Duodenal mucosa (tissue), 2 donors: Measurements from ENCODE around the gene STX3.

ENCODE experiments used
- H3K27ac ChIP-seq: one replicate; pipeline ENCODE4 v1.7.0; 2013; ENCODE audit warnings: low read depth, low read length
- H3K27me3 ChIP-seq, 2 donors: one replicate each; pipeline ENCODE4 v1.7.0; 2013; ENCODE audit warnings: low read length in 2 of 2, control low read depth in 1 of 2; ENCODE audit not compliant: insufficient read depth in 2 of 2, control insufficient read depth in 1 of 2
- H3K36me3 ChIP-seq, 2 donors: one replicate each; pipeline ENCODE4 v1.7.0; 2013; ENCODE audit warnings: low read length in 2 of 2, control low read depth in 1 of 2; ENCODE audit not compliant: insufficient read depth in 2 of 2, control insufficient read depth in 1 of 2
- H3K4me1 ChIP-seq, 2 donors: one replicate each; pipeline ENCODE4 v1.7.0; 2013; ENCODE audit warnings: low read length in 2 of 2, control low read depth in 1 of 2; ENCODE audit not compliant: insufficient read depth in 2 of 2, control insufficient read depth in 1 of 2
- H3K4me3 ChIP-seq, 2 donors: one replicate each; pipeline ENCODE4 v1.7.0; 2013; ENCODE audit warnings: low read length in 2 of 2, low read depth in 1 of 2
- H3K9ac ChIP-seq, 2 donors: one replicate each; pipeline ENCODE4 v1.7.0; 2013; ENCODE audit warnings: low read length in 2 of 2, low read depth in 1 of 2
- H3K9me3 ChIP-seq, 2 donors: one replicate each; pipeline ENCODE4 v1.7.0; 2013; ENCODE audit warnings: low read length in 2 of 2, control low read depth in 1 of 2; ENCODE audit not compliant: control insufficient read depth in 1 of 2

STX3 gene

DNA sequence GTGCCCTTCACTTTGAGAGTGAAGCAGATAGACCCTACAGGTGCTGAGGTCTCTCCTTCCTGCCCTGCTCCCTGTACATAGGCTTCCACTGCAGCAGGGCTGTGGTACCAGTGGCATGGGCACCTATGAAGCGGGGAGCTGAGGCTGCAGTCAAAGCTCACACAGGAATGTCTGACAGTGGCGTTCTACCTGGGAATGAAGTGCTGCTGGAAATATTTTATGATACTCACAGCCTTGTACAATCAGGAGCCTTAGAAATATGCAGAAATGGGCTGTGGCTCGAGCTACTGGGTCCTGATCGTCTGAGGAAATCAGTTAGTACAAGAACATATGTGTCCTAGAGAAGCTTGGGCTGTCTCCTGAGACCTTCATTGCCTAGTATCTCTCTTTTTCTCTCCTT lies 30.6 kb downstream of the STX3 start:
- Histone ChIP-seq H3K9me3 (no peaks in the 10 kb centered on the region), H3K4me1 (peaks cover 12 to 22% of the 10 kb centered on the region in 2 donors), H3K9ac (no peak overlapping the region), H3K36me3 (peaks cover 16 to 32% of the 10 kb centered on the region in 2 donors), H3K27me3 (no peaks in the 10 kb centered on the region), H3K27ac (no peak overlapping the region), H3K4me3 (no peak overlapping the region)

DNA sequence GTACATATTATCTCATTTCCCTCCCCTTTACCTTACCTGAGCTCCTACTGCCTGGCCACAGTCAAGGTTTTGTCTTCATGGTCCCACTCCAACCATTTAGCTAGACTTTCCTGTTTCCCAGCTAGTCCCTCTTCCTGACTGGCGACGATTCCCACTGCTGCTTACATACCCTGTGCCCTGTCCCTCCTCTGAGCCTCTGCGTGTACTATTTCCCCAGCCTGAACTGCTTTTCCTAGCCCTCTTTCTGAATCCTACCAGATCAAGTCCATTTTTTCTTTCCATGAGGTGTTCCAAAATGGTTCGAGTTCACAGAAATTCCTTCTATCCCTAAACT lies 32.0 kb downstream of the STX3 start:
- H3K4me1 ChIP-seq: peaks cover 12 to 21% of the 10 kb centered on the region in 2 donors
- H3K9ac ChIP-seq: peak overlapping the region in 1 of 2 donors; percentile 45
- H3K27ac ChIP-seq: peak overlapping the region; percentile 47
- H3K4me3 ChIP-seq: peak overlapping the region; percentile 26 to 41
- peaks cover 24 to 46% of the 10 kb centered on the region in 2 donors for H3K36me3 ChIP-seq
- no peaks in the 10 kb centered on the region for H3K9me3 ChIP-seq
- no peaks in the 10 kb centered on the region for H3K27me3 ChIP-seq

DNA sequence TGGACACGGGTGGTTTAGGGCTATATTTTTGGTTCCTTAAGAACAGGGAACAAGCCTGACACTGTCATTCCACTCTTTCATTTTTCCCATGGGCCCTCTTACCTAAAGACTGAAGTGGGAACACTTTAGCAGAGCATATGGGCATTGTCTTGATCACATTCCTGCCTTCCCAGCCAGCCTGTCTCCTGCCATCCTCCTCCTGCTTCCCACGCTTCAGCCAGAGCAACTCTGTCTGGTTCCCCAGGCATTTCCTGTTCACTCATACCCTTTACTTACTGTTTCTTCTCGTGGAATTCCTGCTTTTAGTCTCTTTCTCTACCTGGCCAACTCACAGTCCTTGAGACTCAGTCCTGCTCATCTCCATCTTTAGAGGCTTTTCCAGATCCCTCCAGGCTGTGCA lies 32.6 kb downstream of the STX3 start:
- Histone ChIP-seq H3K4me1 (peaks cover 12 to 19% of the 10 kb centered on the region in 2 donors), H3K4me3 (no peak overlapping the region), H3K9ac (no peak overlapping the region), H3K36me3 (peaks cover 28 to 52% of the 10 kb centered on the region in 2 donors), H3K27ac (no peak overlapping the region), H3K27me3 (no peaks in the 10 kb centered on the region), H3K9me3 (no peaks in the 10 kb centered on the region)

DNA sequence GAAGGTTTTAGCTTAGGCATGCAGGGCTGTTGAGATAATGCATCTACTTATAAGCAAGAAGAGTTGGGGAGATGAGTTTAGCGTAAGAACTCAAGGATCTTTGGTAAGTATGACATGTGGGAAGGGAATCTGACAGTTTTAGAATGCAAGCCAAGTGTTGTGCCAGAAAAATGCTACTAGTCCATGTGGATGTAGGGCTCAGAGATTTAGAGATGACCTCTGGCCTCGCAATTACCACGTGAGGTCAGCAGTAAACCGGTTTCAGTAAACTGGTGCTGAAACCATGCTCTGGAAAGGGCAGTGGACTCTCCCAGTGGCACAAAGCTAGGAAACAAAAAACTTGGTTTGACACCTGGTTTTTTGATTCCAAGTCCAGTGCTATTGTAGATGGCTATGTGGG lies 36.5 kb downstream of the STX3 start:
- H3K9ac ChIP-seq: no peak overlapping the region
- no peak overlapping the region for H3K27ac ChIP-seq
- H3K4me1 ChIP-seq: peaks cover 8 to 13% of the 10 kb centered on the region in 2 donors
- peaks cover 55 to 84% of the 10 kb centered on the region in 2 donors for H3K36me3 ChIP-seq
- no peak overlapping the region for H3K4me3 ChIP-seq
- no peaks in the 10 kb centered on the region for H3K9me3 ChIP-seq
- no peaks in the 10 kb centered on the region for H3K27me3 ChIP-seq

DNA sequence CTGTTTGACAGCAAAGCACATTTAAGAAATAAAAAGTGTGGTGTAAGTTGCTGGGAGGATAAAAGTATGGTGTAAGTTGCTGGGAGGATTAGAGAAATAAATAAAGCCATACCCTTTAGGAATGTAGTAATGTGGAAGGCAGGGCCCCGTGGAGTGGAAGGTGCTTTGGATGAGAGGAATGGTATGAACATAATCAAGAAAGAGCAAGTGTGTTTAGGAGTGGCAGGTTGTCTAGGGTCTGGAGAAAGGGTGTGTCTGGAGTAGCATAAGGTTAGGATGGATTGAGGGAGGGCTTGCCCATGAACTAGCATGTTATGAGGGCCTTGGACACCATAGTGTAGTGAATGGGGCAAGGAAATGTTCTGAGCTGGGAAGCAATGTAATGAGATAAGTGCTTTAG lies 37.3 kb downstream of the STX3 start:
- no peaks in the 10 kb centered on the region for H3K27me3 ChIP-seq
- no peak overlapping the region for H3K27ac ChIP-seq
- H3K4me1 ChIP-seq: peaks cover 0 to 4% of the 10 kb centered on the region in 2 donors
- no peak overlapping the region for H3K4me3 ChIP-seq
- H3K9ac ChIP-seq: no peak overlapping the region
- no peaks in the 10 kb centered on the region for H3K9me3 ChIP-seq
- peaks cover 55 to 86% of the 10 kb centered on the region in 2 donors for H3K36me3 ChIP-seq

DNA sequence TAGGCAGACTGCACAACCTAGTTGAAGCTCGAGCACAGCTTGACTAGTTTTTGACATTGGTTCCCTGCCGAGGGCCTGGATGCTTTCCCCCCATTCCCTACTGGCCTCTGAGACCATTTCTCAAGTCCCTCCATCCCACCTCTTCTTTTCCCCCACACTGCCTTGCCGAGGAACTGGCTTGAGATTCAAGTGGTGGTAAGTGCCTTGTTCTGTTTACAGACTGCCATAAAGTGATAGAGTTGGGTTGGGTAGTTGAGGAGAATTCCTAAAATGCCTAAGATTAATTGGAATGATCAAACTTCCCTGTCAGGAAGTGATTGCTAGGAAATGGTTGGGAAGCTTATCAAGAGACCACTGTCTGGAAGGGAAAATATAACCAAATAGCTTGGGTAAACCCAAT lies 39.2 kb downstream of the STX3 start:
- H3K27ac ChIP-seq: no peak overlapping the region
- peaks cover 47 to 73% of the 10 kb centered on the region in 2 donors for H3K36me3 ChIP-seq
- no peaks in the 10 kb centered on the region for H3K27me3 ChIP-seq
- no peaks in the 10 kb centered on the region for H3K4me1 ChIP-seq
- H3K4me3 ChIP-seq: no peak overlapping the region
- H3K9me3 ChIP-seq: no peaks in the 10 kb centered on the region
- no peak overlapping the region for H3K9ac ChIP-seq

DNA sequence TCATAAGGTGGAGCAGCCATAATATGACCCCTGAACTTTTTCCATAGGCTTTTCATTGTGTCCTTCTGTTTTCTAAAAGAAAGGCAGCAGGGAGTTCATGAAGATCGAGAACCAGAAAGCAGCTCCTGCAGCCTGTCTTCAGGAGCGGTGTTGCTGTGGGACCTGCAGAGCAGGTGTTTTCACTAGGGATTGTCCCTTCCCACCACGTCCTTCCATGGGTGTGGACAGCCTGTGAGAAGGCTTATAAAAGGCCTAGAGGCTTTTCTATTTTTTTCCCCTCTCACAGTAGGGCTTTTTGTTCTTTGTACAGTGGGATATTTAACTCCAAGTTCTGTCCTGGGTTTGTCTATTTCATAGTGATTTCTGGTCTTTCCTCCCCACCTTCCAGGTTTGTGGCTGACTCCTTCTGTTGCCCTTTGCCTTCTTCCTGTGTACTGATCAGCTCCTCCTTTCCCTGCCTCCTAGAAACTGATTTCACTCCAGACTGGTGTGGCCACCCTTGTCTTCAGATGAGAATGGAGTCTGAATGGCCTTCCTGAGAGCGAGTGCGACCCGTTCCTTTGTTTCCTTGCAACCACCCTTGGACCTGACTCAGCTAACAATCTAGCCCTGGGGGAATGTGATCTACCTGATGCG lies 45.3 kb downstream of the STX3 start:
- Histone ChIP-seq H3K36me3 (peaks cover 25 to 36% of the 10 kb centered on the region in 2 donors), H3K9me3 (no peaks in the 10 kb centered on the region), H3K9ac (no peak overlapping the region), H3K4me1 (peaks cover 16 to 22% of the 10 kb centered on the region in 2 donors), H3K4me3 (no peak overlapping the region), H3K27ac (no peak overlapping the region), H3K27me3 (no peaks in the 10 kb centered on the region)

DNA sequence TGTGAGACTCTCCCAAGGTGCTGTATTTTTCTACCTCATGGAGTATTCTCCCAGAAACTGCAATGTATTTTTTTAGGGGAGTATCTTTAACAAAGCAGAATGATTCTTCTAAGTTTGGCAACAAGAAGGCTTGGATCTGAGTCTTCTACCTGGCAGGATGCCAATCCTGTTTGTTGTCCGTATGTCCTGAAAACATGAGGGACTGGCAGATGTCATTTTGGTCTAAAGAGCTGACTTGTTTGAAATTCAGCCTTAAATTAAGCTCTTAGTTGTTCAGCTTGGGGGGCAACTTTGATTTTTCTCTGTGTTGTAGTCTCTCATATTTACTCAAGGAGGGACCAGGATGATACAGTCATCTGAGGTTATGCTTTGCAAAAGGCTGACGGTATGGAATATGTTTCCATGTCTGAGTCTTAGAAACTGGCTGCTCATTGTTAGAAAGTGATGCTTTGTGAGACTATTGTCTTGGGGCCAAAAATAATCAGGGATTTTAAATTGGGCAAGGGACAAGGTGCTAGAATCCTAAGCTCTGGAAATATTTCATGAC lies 46.1 kb downstream of the STX3 start:
- no peak overlapping the region for H3K4me3 ChIP-seq
- H3K4me1 ChIP-seq: peaks cover 16 to 22% of the 10 kb centered on the region in 2 donors
- H3K9me3 ChIP-seq: no peaks in the 10 kb centered on the region
- H3K36me3 ChIP-seq: peaks cover 25 to 36% of the 10 kb centered on the region in 2 donors
- no peaks in the 10 kb centered on the region for H3K27me3 ChIP-seq
- H3K9ac ChIP-seq: no peak overlapping the region
- no peak overlapping the region for H3K27ac ChIP-seq

DNA sequence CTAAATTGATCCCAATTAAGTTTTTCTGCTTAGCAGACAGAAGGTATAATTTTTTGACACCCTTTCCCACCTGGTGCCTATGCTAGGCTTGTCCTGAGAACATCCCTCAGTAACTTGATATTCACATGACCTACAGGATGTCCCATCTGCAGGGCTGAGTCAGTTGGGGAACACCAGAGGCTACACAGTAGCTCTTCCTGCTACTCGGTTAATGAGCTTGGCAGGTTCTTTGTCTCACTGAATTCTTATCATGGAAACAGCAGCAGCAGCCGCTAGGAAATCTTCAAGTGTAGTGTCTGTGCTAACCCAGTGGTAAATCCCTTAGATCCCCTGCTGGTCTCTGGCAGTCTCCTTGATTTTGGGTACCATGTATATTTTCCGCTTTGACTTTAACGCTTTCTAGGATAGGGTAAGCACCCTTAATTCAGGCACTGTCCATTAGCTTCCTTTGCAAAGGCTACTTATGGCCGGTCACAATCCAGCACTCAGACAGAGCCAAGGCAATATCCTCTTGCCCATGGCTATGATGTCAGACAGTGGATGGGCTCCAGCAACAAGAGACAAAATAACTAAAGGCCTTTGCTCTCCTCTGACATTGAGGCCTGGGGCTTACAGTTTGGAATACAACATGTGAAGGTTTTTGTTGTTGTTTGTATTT lies 46.9 kb downstream of the STX3 start:
- no peaks in the 10 kb centered on the region for H3K27me3 ChIP-seq
- no peak overlapping the region for H3K9ac ChIP-seq
- H3K36me3 ChIP-seq: peaks cover 27 to 43% of the 10 kb centered on the region in 2 donors
- no peaks in the 10 kb centered on the region for H3K9me3 ChIP-seq
- peaks cover 16 to 26% of the 10 kb centered on the region in 2 donors for H3K4me1 ChIP-seq
- H3K27ac ChIP-seq: no peak overlapping the region
- no peak overlapping the region for H3K4me3 ChIP-seq

DNA sequence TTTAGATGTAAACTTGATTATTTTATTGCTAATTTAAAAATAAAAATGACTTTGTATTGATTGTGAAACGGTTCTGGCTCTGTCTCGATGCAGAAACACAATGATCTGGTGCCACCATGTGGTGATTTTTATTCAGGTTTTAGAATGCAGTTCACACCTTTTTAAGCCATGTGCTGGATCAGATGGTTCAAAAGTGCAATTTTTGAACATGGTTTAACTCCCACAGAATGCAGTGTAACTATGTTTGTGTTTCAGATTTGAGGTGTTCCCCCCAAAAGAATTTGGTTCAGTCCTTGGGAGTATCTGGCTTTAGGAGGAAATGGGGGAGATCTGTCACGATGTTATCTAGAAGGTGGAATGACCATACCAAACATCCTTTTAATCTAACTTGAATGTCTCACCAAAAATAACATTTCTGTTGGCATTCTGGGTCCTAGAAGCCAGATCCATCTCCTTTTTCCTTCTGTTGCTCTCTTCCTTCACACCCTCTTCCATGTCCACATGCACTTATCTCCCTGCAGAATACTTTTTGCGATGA lies 47.5 kb downstream of the STX3 start:
- Histone ChIP-seq H3K9me3 (no peaks in the 10 kb centered on the region), H3K27ac (no peak overlapping the region), H3K4me1 (peaks cover 16 to 32% of the 10 kb centered on the region in 2 donors), H3K36me3 (peaks cover 29 to 42% of the 10 kb centered on the region in 2 donors), H3K27me3 (no peaks in the 10 kb centered on the region), H3K9ac (no peak overlapping the region), H3K4me3 (no peak overlapping the region)
